Measurements from ENCODE around the gene ADPRHL1.
"Not testable (repeated sequence)": the region's sequence is repeated elsewhere in the genome, so short reads cannot be mapped to it uniquely, and the experiment has no call there.

Gene ADPRHL1

GRCh38 chr13:113471844-113472243 is 18.6 kb upstream of the ADPRHL1 start:
- TF ChIP-seq CTCF (IDR thresholded peaks at IDR 0.05), result no peak
- peaks cover 7 to 8% of the 10 kb centered on the region in 2 experiments for H3K4me1 ChIP-seq (ENCODE audit: control insufficient read depth in 1 of 2, insufficient read depth in 1 of 2, low read depth in 1 of 2, low read length in 1 of 2)
- no peak overlapping the region for H3K27ac ChIP-seq
- peaks cover 65% of the 10 kb centered on the region for H3K36me3 ChIP-seq
- no peaks in the 10 kb centered on the region for H3K9me3 ChIP-seq
- no peaks in the 10 kb centered on the region for H3K27me3 ChIP-seq
- no peak overlapping the region for H3K4me3 ChIP-seq (ENCODE audit: low read depth in 1 of 2, low read length in 1 of 2)

DNA sequence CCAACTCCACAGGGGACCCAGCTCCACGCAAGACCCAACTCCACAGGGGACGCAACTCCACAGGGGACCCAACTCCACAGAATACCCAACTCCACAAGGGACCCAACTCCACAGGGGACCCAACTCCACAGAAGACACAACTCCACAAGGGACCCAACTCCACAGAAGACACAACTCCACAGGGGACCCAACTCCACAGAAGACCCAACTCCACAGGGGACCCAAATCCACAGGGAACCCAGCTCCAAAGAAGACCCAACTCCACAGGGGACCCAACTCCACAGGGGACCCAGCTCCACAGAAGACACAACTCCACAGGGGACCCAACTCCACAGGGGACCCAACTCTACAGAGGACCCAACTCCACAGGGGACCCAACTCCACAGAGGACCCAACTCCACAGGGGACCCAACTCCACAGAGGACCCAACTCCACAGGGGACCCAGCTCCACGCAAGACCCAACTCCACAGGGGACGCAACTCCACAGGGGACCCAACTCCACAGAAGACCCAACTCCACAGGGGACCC is 17.4 kb upstream of the ADPRHL1 start:
- not testable (repeated sequence) for H3K4me1 ChIP-seq (ENCODE audit: control insufficient read depth in 1 of 2, insufficient read depth in 1 of 2, low read depth in 1 of 2, low read length in 1 of 2); H3K27ac ChIP-seq; H3K27me3 ChIP-seq; H3K9me3 ChIP-seq; H3K4me3 ChIP-seq (ENCODE audit: low read depth in 1 of 2, low read length in 1 of 2)
- H3K36me3 ChIP-seq, result peaks cover 62% of the 10 kb centered on the region

- H3K9me3 ChIP-seq, result no peaks in the 10 kb centered on the region
- H3K4me3 ChIP-seq (ENCODE audit: low read depth in 1 of 2, low read length in 1 of 2), result no peak overlapping the region
- H3K27ac ChIP-seq, result no peak overlapping the region
- H3K27me3 ChIP-seq, result no peaks in the 10 kb centered on the region
- TF ChIP-seq CTCF (IDR thresholded peaks at IDR 0.05), result no peak
- peaks cover 57% of the 10 kb centered on the region for H3K36me3 ChIP-seq
- H3K4me1 ChIP-seq (ENCODE audit: control insufficient read depth in 1 of 2, insufficient read depth in 1 of 2, low read depth in 1 of 2, low read length in 1 of 2), result peaks cover 7 to 8% of the 10 kb centered on the region in 2 experiments
These were observed 16.8 kb upstream of the ADPRHL1 start for GRCh38 chr13:113470073-113470472.

DNA sequence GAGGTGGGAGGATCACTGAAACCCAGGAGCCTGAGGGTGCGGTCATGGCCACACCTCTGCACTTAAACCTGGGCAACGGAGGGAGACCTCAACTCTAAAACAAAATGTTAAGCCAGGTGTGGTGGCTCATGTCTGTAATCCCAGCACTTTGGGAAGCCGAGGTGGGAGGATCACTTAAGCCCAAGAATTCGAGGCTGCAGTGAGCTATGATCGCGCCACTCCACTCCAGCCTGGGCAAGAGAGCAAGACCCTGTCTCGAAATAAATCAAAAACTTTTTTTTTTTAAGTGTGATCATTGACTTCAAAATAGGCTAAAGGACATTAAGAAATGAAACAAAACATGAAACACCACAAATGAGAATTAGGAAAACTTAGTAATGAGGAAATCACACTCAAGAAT is 16.3 kb upstream of the ADPRHL1 start:
- Histone ChIP-seq H3K4me1 (ENCODE audit: control insufficient read depth in 1 of 2, insufficient read depth in 1 of 2, low read depth in 1 of 2, low read length in 1 of 2) (peaks cover 7% of the 10 kb centered on the region in 2 experiments), H3K4me3 (ENCODE audit: low read depth in 1 of 2, low read length in 1 of 2) (no peak overlapping the region), H3K27me3 (no peaks in the 10 kb centered on the region), H3K9me3 (no peaks in the 10 kb centered on the region), H3K36me3 (peaks cover 57% of the 10 kb centered on the region), H3K27ac (no peak overlapping the region)
- no peak for TF ChIP-seq CTCF (IDR thresholded peaks at IDR 0.05)

DNA sequence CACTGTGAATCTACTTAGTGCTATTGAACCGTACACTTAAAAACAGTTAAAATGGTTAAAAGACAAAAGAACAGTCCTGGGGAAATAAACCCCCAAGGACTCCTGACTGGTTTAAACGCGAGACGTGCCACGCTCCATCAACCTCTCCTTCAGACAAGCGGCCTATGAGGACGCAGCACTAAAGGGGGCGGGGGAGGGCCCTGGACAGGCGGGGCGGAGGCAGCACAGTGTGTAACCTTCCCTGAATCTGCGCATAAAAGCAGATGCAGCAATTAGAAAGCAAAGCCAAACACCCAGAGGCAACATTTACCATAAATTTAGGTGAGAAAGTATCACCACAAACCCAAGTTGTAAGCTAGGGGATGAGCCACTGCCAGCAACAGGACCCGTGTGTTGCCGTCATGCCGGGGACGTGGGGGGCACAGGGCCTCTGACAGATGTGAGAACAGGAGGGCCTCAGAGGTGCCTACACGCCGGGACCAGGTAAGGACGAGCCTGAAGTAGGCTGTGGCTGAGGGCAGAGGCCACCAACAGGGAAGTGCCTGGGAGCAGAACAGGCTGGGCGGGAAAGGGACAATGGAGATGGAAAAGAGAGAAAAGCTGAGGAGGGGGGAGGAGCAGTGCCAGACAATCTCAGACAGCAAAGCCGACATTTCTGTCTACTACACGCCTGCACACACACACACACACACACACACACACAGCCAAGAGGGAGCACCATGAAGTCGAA is 15.3 kb upstream of the ADPRHL1 start:
- no peaks in the 10 kb centered on the region for H3K27me3 ChIP-seq
- H3K27ac ChIP-seq, result no peak overlapping the region
- TF ChIP-seq CTCF (IDR thresholded peaks at IDR 0.05), result no peak
- H3K9me3 ChIP-seq, result no peaks in the 10 kb centered on the region
- H3K4me3 ChIP-seq (ENCODE audit: low read depth in 1 of 2, low read length in 1 of 2), result no peak overlapping the region
- H3K36me3 ChIP-seq, result peaks cover 61% of the 10 kb centered on the region
- no peaks in the 10 kb centered on the region for H3K4me1 ChIP-seq (ENCODE audit: control insufficient read depth in 1 of 2, insufficient read depth in 1 of 2, low read depth in 1 of 2, low read length in 1 of 2)

- H3K4me3 ChIP-seq (ENCODE audit: low read depth in 1 of 2, low read length in 1 of 2), result no peak overlapping the region
- peaks cover 58% of the 10 kb centered on the region for H3K36me3 ChIP-seq
- no peaks in the 10 kb centered on the region for H3K9me3 ChIP-seq
- no peaks in the 10 kb centered on the region for H3K27me3 ChIP-seq
- no peaks in the 10 kb centered on the region for H3K4me1 ChIP-seq (ENCODE audit: control insufficient read depth in 1 of 2, insufficient read depth in 1 of 2, low read depth in 1 of 2, low read length in 1 of 2)
- no peak overlapping the region for H3K27ac ChIP-seq
- TF ChIP-seq CTCF (IDR thresholded peaks at IDR 0.05), result no peak
These were observed 14.7 kb upstream of the ADPRHL1 start for GRCh38 chr13:113468029-113468428.

Measured in neutrophil (primary cell).